Limb (tissue), 2 donors: Measurements from ENCODE around the gene FAAP100.
"Not testable (repeated sequence)": the region's sequence is repeated elsewhere in the genome, so short reads cannot be mapped to it uniquely, and the experiment has no call there.

Experiments used
- DNase-seq, 2 donors: peaks; one replicate each; pipeline ENCODE4 v3.0.0-alpha.2; 2016; ENCODE audit errors: extremely low spot score in 2 of 2

Gene FAAP100, protein sequence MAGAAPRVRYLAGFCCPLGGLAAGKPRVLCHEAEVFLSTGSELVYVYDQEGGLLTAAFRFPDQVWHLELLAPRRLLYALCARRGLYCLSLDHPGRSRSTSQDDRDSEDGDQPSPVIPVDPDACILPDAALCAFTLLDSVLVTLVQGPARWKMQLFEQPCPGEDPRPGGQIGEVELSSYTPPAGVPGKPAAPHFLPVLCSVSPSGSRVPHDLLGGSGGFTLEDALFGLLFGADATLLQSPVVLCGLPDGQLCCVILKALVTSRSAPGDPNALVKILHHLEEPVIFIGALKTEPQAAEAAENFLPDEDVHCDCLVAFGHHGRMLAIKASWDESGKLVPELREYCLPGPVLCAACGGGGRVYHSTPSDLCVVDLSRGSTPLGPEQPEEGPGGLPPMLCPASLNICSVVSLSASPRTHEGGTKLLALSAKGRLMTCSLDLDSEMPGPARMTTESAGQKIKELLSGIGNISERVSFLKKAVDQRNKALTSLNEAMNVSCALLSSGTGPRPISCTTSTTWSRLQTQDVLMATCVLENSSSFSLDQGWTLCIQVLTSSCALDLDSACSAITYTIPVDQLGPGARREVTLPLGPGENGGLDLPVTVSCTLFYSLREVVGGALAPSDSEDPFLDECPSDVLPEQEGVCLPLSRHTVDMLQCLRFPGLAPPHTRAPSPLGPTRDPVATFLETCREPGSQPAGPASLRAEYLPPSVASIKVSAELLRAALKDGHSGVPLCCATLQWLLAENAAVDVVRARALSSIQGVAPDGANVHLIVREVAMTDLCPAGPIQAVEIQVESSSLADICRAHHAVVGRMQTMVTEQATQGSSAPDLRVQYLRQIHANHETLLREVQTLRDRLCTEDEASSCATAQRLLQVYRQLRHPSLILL

DNA sequence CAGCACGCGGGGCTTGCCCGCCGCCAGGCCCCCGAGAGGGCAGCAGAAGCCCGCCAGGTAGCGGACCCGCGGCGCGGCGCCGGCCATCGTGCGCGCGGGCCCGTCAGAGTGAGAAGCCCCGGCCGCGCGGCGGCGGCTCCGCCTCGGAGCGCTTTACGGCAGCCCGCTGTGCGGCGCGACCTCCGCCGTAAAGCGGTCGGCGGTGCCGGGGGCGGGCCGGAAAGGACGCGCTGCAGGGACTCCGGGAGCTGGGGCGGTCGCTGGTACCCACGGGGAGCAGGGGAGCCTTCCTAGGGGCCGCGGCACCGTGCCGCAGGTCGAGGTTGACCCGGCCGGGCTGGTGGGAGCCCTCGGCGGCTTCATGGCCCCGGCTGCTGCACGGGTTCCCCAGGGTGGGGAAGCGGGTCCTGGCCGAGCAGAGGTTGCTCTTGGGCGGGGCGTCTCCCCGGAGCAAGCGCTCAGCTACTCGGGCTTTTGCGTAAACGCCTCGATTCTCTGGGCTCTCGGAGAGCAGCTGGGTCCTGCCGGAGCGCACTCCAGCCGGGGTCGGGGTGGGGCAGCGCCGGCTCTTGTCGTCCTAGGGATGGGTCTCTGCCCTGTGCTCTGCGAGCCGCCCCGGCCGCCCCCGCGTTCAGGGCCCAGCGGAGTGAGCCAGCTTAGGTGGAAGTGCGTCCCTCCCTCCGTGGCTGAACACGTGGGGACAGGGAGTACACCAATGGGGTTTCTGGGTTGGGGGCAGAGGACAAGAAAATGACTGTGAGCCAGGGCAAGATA, at the start of gene FAAP100:
Gene FAAP100, minus strand, starts transcription at position 110 of the 774 bp plus-strand sequence. Its CDS starts 23 bp downstream, at position 87.
- peak; percentile 78 to 90 for DNase-seq

GRCh38 chr17:81601525-81602120, 49.5 kb upstream of the FAAP100 start:
- peak; percentile 47 to 87 for DNase-seq

DNA sequence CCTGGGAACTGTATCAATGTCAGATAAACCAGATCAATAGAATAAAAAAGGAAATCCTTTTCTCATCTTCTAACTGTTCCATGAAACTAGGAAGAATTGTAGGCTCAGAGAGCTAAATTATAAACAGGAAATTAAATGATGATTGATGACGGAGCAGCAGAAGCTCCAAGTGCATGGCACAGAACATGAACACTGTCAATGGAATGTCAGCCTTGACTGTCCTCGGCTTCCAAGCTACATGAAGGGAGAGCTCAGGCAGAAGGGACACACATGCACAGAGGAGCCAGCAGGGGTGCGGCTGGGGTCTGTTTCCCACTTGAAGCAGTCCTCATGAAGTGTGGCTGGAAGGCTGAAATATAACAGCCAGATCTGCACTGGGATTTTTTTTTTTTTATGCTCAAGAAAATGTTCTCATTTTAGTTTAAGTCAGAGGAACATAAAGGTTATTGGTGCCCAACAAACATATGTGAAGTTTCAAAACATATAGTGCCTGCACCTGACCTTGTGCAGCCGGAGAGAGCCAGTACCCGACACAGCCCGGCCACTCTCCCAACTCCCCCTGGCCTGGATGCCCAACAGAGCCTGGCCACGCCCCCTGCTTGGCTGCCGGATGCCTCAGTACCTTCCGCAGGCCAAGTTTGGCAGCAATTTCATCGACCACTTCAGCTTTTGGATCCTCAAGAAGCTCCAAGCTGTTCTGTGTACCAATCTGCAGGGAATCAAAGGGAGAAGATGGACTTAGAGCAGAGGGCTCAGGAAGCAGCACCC, 47.8 kb upstream of the FAAP100 start:
- no peak for DNase-seq

- no peak for DNase-seq
Measured at GRCh38 chr17:81593105-81593871, 41.1 kb upstream of the FAAP100 start.

DNA sequence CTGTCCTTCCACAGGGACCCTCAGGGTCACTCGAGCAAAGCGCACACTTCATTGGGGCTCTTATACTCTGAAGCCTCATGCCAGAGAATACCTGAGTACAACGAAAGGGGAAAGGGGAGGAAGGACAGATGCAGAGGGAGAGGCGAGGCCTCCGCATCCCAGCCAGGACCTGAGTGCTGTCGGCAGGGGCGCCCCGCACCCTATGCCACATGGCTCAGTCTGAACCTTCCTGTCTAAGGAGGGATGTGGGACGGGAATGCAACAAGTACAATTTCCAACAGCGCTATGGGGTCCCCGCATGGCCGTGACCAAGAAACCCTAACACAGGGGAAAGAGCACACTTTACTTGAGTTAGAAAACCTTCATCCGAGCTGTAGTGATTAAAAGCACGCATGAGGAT, 39.8 kb upstream of the FAAP100 start:
- no peak for DNase-seq

- no peak for DNase-seq
Measured at GRCh38 chr17:81590121-81590520, 38.0 kb upstream of the FAAP100 start.

GRCh38 chr17:81589612-81590011, 37.5 kb upstream of the FAAP100 start:
- DNase-seq = no peak

GRCh38 chr17:81586096-81586495, 33.9 kb upstream of the FAAP100 start:
- no peak for DNase-seq

DNA sequence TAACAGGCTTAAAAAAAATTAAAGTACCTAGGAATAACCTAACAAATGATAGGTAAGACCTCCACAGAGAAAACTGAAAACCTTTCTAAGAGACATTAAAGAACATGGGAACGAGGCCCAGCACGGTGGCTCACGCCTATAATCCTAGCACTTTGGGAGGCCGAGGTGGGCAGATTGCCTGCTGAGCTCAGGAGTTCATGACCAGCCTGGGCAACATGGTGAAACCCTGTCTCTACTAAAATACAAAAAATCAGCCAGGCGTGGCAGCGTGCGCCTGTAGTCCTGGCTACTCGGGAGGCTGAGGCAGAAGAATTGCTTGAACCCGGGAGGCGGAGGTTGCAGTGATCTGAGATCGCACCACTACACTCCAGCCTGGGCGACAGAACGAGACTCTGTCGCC, 32.6 kb upstream of the FAAP100 start:
- not testable (repeated sequence) for DNase-seq

DNA sequence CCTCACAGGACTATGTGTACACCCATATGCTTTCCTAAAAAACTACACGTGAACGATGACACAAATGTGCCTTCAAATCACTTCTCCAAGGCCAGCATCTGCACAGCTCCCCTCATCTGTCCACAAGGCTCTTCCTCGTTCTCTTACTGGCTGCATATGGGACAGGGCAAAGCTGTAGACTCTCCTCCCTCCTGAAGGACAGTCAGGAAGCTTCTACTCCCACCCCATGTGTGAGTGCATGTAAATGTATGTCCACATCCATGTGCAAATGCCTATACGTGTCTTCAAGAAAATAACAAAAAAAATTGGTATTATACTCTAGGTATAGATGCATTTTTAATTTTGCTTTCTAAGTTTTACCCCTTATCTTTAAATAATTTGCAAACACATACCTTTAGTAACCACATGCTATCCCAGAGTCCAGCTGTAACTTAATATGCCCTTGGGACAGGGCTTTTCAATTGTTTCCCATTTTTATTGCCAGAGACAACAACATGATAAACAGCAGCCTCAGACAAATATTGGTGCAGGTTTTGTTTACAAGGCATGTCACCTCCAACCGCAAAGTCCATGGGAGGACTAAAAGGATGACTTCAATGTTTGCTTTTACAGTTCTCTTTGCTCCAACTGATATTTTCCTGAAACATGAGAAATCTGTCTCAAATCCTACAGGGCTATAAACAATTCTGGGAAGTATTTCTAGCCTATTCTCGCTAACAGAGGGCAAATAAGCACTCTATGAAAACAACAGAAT, 31.6 kb upstream of the FAAP100 start:
- no peak for DNase-seq

DNA sequence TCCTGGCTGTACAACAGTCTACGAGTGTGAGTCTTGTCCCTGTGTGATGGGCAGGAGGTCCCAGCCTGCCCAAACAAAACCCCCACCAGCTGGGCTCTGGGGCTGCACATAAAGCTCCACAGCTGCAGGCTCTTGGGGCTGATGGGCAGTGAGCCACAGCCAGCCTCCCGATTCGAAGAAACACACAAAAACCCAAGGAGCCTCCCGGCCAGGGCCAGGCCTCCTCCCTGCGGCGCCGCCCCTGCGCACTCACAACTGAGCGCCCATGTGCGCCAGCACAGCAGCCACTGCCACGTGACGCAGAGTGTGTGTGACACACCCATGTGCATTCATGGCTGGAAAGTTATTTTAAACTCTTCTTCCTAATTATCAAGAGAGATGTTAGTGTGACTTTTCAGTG, 30.6 kb upstream of the FAAP100 start:
- DNase-seq = no peak

- DNase-seq = no peak
Measured at GRCh38 chr17:81582341-81582740, 30.2 kb upstream of the FAAP100 start.

DNA sequence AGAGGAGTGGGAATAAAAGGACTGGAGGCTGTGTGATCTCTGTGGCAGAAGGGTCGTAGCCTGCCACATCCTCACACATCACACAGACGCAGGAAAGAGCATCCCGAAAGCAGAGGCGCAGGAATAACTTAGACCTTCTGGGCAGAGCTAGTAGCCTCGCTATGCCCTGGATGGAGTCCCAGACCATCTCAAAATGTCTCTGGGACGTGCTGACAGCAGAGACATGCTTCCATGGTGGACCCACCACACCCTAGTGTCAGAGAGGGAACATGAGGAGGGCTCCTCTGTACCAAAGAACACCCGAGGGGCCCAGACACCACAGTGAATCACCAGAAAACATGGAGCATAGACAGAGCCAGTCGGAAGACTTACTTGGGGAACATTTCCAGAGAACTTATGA, 29.6 kb upstream of the FAAP100 start:
- no peak for DNase-seq

DNA sequence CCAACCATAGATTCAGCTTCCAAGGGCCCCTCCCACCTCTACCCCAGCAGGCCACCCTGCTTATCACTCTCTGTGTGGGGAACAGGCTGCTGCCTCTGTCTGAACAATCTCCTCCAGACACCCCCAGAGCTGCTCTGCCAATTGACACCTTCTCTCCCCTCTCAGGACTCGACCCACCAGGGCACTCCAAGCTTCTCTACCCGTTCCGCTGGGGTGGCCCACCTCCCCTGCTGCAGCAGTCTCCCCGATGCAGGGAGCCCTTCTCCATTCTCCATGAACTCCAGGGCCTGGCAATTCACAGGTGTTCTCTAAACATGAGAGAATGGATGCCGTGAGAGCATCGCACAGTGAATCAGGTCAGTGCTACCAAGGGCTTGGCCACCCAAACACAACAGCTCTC, 28.3 kb upstream of the FAAP100 start:
- DNase-seq = no peak

GRCh38 chr17:81579821-81580321, 27.7 kb upstream of the FAAP100 start:
- DNase-seq = no peak

- no peak for DNase-seq
Measured at GRCh38 chr17:81579298-81579697, 27.1 kb upstream of the FAAP100 start.

GRCh38 chr17:81578561-81579225, 26.5 kb upstream of the FAAP100 start:
- DNase-seq = no peak

GRCh38 chr17:81578038-81578441, 25.9 kb upstream of the FAAP100 start:
- DNase-seq = no peak
